Left ventricle myocardium superior (tissue), 1 donor: ENCODE data around the gene TBC1D3K. TPM values are rescaled to one million over a fixed set of nuclear protein-coding genes. Genes with fewer than 3 reads are reported as not detected.
"Not testable (repeated sequence)": the region's sequence is repeated elsewhere in the genome, so short reads cannot be mapped to it uniquely, and the experiment has no call there.

Experiments
- ATAC-seq: fragments of 200-7000 bp; cut with Tn5 transposase; one replicate; pipeline ENCODE4 v1.9.1; 2020; ENCODE audit warnings: mild to moderate bottlenecking, moderate library complexity
- DNase-seq: peaks from one replicate; pipeline ENCODE4 v3.0.0-alpha.2; 2020
- intact Hi-C: fragments of 100-400 bp; cut with micrococcal nuclease; formaldehyde crosslinking; loops from one replicate; pipeline ENCODE4 v1.11.0; 2022
- long read RNA-seq: library from polyadenylated mRNA; unstranded; transcript quantifications from one replicate; pipeline ENCODE4 v2.0.0, GENCODE V29; 2021
- total RNA-seq: library from RNA; stranded (reverse); fragmentation: NEBNext Ultra II Directional; extraction: Animal tissue kit (Norgen Biotek cat#: 25700); gene quantifications from one replicate; pipeline ENCODE4 v1.2.1, GENCODE V29; 2021
- donor health status: DM: no; HTN: yes; CAD: no; lungs with severe emphysema.

Gene TBC1D3K
- not detected for total RNA-seq
- long read RNA-seq = 0 reads

DNA sequence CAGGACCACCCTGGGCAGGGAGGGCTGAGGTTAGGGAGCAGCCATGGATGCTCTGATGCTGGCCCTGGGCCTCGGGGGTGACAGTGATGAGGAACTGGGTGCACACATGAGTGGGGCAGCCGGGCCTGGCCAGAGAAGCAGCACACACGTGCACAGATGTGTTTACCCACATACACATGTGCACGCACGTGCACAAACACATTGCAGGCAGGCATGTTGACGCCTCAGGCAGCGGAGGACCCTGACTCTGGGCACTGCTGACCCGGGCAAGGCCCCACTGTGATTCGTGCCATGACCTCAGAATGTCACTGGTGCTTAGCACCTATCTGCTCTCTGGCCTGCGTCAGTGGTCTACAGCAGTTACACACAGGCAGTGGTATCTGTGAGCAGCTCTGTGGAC lies at the start of gene TBC1D3K:
TBC1D3K (plus strand) TSS at position 301 of the 400 bp plus-strand sequence. CDS start 1,585 bp downstream, outside the sequence.
- DNase-seq, intact Hi-C loops, ATAC-seq: not testable (repeated sequence)

DNA sequence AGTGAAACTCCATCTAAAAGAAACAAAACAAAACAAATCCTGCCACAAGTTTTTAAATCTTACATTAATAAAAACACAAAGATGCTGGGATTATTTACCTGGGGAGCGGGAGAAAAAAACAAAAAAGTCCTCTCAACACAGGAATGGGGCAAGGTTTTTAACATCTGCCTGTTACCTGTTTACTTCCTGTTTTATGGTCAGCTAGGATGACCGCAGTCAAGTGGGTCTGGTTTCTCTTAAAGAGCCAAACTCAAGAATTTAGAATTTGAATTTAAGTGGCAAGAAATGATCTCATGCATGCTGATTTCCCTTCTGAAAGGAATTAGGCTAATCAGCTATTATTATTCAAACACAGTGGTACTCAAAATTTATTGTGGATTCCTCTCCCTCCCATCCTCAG lies 39.7 kb upstream of the TBC1D3K start:
- intact Hi-C loops = no loop called here
- DNase-seq (no peak), ATAC-seq (no peak)

DNA sequence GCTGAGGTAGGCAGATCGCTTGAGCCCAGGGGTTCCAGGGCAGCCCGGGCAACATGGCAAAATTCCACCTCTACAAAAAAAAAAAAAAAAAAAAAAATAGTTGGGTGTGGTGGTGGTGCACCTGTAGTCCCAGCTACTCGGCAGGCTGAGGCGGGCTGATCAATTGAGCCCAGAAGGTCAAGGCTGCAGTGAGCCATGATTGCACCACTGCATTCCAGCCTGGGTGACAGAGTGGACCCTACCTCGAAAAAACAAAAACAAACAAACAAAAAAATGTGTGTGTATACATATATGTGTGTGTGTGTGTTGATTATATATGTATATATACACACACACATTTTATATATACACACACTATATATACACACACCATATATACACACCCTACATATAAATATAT lies 39.1 kb upstream of the TBC1D3K start:
- no peak for DNase-seq
- intact Hi-C loops = no loop called here
- ATAC-seq = no peak

DNA sequence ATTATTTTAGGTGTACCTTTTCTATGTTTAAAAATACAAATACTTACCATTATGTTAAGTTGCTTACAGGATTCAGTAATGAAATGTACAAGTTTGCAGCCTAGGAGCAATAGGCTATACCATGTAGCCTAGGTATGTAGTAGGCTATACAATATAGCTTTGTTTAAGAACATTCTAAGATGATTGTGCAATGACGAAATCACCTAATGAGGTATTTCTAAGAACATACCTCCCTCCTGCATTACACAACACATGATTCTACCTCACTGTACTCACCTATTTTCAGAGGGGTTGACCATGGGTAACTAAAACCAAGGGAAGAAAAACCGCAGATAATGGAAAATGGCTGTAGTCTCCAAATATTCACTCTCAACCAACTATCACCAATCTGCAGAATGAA lies 35.3 kb upstream of the TBC1D3K start:
- intact Hi-C loops = no loop called here
- ATAC-seq = no peak
- no peak for DNase-seq

DNA sequence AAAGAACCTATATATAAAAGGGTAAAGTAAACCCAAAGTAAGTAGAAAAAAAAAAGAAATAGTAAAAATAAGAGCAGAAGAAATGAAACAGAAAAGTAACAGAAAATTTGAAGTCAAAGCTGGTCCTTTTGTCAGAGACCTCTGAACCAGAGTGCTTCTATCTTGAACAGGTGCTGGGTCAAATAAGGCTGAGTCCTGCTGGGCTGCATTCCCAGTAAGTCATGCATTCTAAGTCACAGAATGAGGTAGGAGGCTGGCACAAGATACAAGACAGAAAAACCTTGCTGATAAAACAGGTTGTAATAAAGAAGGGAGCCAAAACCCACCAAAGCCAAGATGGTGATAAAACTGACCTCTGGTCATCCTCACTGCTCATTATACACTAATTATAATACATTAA lies 27.3 kb upstream of the TBC1D3K start:
- peak; percentile 74 for ATAC-seq
- intact Hi-C loops, DNase-seq: not testable (repeated sequence)

Other genes with a start within 250 kb of the TBC1D3K start
- gene HNF1B, start 179.4 kb upstream of the TBC1D3K start, total RNA-seq = not detected
- 8.6 TPM for gene TBC1D3L, start 64.6 kb downstream of the TBC1D3K start, total RNA-seq
- not detected for gene TBC1D3D, start 79.6 kb downstream of the TBC1D3K start, total RNA-seq
- not detected for gene TBC1D3C, start 144.2 kb downstream of the TBC1D3K start, total RNA-seq
- gene TBC1D3E, start 203.5 kb downstream of the TBC1D3K start, total RNA-seq = not detected